ENCODE measurements around the gene VASN.
A peak's percentile ranks its signal among the peaks of the same experiment; 100 is the strongest.

DNA sequence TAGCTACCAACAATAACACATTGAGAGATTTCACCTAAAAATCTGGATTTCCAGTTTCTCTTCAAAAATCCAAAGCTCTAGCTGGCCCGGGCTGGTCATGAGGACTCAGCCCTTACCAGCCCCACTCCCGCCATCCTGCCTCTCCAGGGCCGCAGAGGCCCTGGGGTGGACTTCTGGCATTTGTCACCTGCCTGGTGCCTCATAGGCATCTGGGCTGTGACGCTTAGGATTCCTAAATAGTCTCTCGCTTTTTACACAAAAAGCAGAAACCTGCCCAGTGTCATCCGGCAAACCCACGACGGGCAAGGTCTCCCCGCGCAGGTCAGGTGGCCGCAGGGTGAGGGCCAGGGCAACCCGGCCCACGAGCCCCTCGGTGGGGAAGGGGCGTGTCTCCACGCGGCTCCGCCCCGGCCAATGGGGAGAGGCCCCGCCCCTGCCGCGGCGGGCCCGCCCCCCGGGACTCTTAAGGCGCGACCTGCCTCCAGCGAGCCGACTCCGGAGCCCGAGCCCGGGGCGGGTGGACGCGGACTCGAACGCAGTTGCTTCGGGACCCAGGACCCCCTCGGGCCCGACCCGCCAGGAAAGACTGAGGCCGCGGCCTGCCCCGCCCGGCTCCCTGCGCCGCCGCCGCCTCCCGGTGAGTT lies at the start of gene VASN:
- TF ChIP-seq, protein P1, sequence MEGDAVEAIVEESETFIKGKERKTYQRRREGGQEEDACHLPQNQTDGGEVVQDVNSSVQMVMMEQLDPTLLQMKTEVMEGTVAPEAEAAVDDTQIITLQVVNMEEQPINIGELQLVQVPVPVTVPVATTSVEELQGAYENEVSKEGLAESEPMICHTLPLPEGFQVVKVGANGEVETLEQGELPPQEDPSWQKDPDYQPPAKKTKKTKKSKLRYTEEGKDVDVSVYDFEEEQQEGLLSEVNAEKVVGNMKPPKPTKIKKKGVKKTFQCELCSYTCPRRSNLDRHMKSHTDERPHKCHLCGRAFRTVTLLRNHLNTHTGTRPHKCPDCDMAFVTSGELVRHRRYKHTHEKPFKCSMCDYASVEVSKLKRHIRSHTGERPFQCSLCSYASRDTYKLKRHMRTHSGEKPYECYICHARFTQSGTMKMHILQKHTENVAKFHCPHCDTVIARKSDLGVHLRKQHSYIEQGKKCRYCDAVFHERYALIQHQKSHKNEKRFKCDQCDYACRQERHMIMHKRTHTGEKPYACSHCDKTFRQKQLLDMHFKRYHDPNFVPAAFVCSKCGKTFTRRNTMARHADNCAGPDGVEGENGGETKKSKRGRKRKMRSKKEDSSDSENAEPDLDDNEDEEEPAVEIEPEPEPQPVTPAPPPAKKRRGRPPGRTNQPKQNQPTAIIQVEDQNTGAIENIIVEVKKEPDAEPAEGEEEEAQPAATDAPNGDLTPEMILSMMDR (IDR thresholded peaks at IDR 0.05) = no peak
- TF ChIP-seq POLR2AphosphoS5 (IDR thresholded peaks at IDR 0.05) = peak; percentile 96 to 98
- TF ChIP-seq POLR2A (IDR thresholded peaks at IDR 0.05; ENCODE audit: low read depth) = peak; percentile 86
- TF ChIP-seq EP300 (IDR thresholded peaks at IDR 0.05) = no peak
